Measurements from ENCODE around the gene ZNF385B. TPM values are rescaled to one million over a fixed set of nuclear protein-coding genes. Genes with fewer than 3 reads are reported as not detected.

ZNF385B gene
- total and polyA plus RNA-seq, 4 donors: 3.0 to 7.2 (median 3.9) TPM

GRCh38 chr2:179455824-179456223, 405.6 kb downstream of the ZNF385B start:
- Histone ChIP-seq H3K27ac (ENCODE audit: low read depth in 1 of 2, low read length in 2 of 2) (no peak overlapping the region), H3K27me3 (ENCODE audit: control insufficient read depth in 4 of 4, insufficient read depth in 4 of 4, low read length in 3 of 4) (no peaks in the 10 kb centered on the region), H3K4me3 (ENCODE audit: low read depth in 1 of 3, low read length in 3 of 3) (no peak overlapping the region), H3K9ac (ENCODE audit: low read depth in 1 of 2, low read length in 2 of 2) (no peak overlapping the region), H3K4me1 (ENCODE audit: control insufficient read depth in 4 of 4, insufficient read depth in 4 of 4, low read length in 3 of 4) (no peaks in the 10 kb centered on the region), H3K36me3 (ENCODE audit: control insufficient read depth in 4 of 4, insufficient read depth in 3 of 4, low read depth in 1 of 4, low read length in 3 of 4) (peaks cover 0 to 5% (median 2%) of the 10 kb centered on the region in 4 donors), H3K9me3 (ENCODE audit: control insufficient read depth in 4 of 4, low read length in 3 of 4) (no peaks in the 10 kb centered on the region)
- no peak for DNase-seq (ENCODE audit: low spot score)
- WGBS: 92% methylated on average over 4 of the region's 4 CpGs
- TF ChIP-seq HNF4G (IDR thresholded peaks at IDR 0.05) (no peak), MAX (IDR thresholded peaks at IDR 0.05) (no peak), RXRA (IDR thresholded peaks at IDR 0.05) (no peak), ZBTB33 (IDR thresholded peaks at IDR 0.05) (no peak), NR2F2 (IDR thresholded peaks at IDR 0.05) (no peak), FOXA2 (IDR thresholded peaks at IDR 0.05) (no peak), TAF1 (conservative IDR thresholded peaks at IDR 0.05) (no peak), RAD21 (IDR thresholded peaks at IDR 0.05) (no peak), ATF3 (IDR thresholded peaks at IDR 0.05) (no peak), FOXA1 (IDR thresholded peaks at IDR 0.05) (no peak), SP1 (IDR thresholded peaks at IDR 0.05) (no peak), YY1 (IDR thresholded peaks at IDR 0.05) (no peak), EGR1 (IDR thresholded peaks at IDR 0.05; ENCODE audit: low read depth in 2 of 2) (no peak), GABPA (IDR thresholded peaks at IDR 0.05 in 1 of 2, conservative IDR thresholded peaks at IDR 0.05 in 1 of 2) (no peak), JUND (IDR thresholded peaks at IDR 0.05) (no peak), HNF4A (conservative IDR thresholded peaks at IDR 0.05) (no peak), CTCF (IDR thresholded peaks at IDR 0.05; ENCODE audit: low read depth, low read length, missing input control) (no peak), REST (IDR thresholded peaks at IDR 0.05) (no peak)
